Fibroblast of skin of back (primary cell): ENCODE data around the gene SEC11C. TPM values are rescaled to one million over a fixed set of nuclear protein-coding genes. Genes with fewer than 3 reads are reported as not detected.
A peak's percentile ranks its signal among the peaks of the same experiment; 100 is the strongest.
"Not testable (repeated sequence)": the region's sequence is repeated elsewhere in the genome, so short reads cannot be mapped to it uniquely, and the experiment has no call there.

Experiments
- DNase-seq: peaks from one replicate; pipeline ENCODE4 v3.0.0-alpha.2; 2013
- polyA plus RNA-seq, 2 experiments: library from polyadenylated mRNA; unstranded; fragments of 120-200 nt; gene quantifications; one replicate each; pipeline ENCODE4 v1.2.1, GENCODE V29; 2013; ENCODE audit not compliant: insufficient read length in 2 of 2

The SEC11C gene
- polyA plus RNA-seq (2013, experiment 1 of 2; ENCODE audit: insufficient read length): 36.5 TPM
- polyA plus RNA-seq (2013, experiment 2 of 2; ENCODE audit: insufficient read length): 20.5 TPM

DNA sequence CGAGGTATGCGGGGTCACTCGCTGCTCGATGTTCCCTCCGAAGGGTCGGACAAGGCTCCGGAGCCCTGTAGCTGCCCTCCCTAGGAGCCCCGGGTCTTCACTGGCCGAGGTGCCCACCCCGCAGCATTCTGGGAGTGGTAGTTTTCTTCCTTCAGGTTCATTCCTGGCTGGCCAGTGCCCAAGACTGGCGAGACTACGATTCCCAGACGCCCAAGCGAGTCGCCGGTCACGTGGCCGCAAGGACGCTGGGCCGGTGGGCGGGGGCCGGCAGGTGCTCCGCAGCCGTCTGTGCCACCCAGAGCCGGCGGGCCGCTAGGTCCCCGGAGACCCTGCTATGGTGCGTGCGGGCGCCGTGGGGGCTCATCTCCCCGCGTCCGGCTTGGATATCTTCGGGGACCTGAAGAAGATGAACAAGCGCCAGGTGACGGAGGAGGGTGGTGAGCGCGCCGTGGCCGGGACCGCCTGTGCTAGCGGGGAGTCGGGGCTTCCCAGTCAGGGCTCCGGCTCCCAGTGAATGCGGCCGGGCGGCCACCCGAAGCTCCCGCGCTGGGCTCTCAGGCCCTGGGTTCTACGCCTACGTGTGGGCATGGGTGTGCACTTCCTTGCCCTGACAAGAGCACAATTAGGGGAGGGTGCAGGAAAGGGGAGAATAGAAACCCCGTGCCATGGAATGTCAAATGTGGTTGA is at the start of gene SEC11C:
SEC11C (plus strand) TSS at position 270 of the 687 bp plus-strand sequence; CDS start at position 335, 65 bp downstream.
- DNase-seq: peak; percentile 97

DNA sequence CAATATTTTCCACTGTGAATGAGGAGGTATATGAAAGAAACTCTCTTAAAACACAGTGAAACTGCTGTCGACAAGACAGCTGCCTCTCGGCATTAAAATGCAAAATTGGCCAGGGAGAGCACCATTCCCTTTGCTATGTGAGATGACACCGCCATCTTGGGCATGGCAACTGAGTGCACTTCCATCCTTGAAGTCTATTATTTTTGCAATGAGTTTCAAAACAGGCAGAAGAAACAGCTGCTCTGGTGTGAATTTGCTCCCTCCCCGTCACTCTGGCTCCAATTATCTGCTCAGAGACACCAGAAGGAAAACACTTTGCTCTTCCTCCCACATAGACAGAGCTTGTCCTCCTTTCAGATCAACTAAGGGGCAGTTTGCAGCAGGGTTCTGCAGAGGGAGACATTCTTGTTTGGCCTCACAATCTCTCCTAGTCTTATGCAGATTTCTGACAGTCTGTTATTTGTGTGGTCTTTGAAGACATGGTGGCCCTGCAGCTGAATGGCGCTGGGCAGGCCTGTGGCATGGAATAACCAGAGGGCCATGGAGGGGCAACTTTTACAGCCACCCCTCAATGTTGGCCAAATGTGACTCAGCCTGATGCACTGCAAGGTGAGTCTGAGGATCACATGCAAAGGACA is 48.6 kb upstream of the SEC11C start:
- DNase-seq: no peak

DNA sequence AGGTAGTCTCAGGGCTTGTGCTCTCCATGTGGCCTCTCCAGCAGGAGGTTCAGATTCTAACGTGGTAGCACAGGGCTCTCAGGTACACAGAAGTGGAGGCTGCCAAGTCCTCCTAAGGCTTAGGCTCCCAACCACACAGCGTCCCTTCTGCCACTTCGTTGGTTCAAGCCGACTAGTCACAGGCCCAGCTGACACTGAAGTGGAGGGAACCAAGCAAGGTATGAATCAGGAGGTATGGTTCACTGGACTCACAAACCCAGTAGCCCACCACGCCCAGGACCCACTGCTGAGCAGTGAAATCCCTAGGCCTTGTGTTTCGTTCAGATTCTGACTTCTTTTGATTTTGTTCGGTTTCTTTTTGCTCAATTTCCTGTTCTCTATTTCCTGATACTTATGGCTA is 46.0 kb upstream of the SEC11C start:
- no peak for DNase-seq

DNA sequence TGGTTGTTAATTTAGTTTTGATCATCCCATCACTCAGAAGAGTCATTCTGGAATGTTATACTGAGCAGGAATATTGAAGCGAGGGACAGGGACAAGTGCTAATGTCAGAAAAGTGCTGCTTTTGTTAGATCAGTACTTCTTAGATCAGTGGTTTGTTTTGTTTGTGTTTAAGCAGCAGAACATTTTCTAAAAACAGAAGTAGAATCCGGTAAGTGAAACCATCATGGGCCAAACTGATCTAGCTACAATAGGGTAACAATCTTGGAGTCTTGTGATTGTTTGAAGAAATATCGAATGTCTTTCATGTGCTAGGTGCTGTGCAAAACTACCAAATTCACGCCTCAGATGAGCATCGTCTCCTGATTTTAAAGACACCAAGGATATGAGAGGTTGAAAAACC is 45.1 kb upstream of the SEC11C start:
- no peak for DNase-seq

DNA sequence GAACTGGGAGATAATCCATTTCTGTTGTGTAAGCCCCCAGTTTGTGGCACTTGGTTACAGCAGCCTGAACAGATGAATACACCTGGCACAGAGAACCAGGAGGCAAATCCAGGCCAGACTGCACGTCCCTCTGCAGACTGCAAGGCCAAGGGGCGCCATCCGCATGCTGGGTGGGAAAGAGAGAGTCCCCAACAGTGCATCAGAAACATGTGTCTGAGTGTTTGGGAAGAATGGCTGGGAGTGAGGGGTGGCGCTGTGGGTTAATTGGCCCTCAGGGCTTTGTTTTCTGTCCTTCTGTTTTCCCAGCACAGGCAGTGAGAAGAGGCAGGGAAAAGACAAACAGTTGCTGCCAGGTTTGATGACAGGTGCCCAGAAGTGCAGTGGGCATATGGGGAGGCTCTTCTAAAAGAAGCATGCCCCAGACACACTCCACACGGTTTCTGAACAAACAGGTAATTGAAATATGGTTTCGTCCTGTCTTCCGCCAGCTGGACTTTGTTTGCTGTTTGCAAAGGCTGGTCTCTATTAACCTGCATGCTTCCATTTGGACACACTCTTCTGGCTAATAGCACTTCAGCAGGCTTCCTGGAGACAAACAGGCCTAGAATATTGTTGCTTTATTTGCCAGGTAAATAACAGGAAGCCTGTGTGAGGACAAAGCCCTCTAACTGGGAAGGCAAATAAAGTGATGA is 43.4 kb upstream of the SEC11C start:
- no peak for DNase-seq

DNA sequence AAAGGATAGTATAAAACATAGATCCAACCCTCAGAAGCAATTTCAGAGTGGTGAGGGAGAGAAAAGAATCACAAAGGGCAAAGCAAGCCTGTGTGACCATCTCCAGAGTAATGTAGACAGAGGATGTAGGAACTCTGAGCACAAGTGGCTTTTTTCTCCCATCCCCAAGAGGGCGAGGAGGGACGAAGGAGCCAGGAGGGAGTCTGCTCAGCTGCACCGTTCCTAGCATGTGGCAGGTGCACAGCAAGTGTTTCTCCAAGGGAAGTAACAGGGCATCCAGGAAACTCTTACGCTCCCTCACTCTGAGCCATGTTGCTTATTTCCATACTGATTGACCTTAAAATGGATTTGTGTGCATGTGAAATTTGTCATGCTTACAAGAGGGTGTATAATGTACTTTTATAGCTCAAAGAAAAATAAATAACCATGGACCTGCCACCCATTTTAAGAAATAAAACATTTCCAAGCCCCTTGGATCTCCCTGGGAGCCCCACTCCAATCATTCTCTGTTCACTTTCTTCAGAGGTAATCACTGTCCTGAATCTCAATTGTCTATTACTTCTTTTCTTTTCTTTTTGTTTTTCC is 37.8 kb upstream of the SEC11C start:
- no peak for DNase-seq

DNA sequence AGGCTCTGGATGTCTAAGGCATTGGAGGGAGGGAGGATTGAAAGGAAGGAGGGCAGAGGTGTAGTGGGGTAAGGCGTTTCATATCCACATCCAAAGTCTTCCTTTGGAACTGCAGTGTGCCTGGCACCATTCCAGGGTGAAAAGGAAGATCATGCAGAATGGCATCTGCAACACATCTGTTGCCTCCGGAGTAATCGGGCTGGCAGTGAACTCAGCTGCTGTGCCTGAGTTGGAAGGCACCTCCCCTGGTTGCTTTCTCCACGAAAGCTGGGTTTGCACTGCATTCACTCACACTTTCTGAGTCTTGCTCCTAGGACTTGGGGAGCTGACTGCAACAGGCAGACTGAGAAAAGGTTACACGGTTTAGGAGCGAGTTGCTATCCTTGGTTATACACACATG is 30.3 kb upstream of the SEC11C start:
- DNase-seq: peak; percentile 8

DNA sequence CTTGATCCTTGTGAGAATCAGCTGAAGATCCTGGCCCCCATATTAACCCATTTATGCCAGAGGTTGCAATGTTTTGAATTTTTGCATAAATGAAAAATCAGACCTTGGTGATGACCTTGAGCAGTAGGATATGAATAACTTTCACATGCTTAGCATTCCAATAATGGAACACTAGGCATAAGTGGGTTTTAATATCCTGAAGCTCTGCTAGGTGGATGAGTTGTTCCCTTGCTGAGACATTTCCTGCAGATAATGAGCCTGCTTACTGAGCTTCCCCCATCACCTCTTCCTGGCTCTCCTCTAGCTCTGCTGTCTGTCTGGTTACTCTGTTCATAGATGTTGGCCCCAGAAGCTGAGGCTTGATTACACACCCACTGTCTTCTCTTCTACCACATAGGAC is 25.5 kb upstream of the SEC11C start:
- DNase-seq: peak; percentile 5

DNA sequence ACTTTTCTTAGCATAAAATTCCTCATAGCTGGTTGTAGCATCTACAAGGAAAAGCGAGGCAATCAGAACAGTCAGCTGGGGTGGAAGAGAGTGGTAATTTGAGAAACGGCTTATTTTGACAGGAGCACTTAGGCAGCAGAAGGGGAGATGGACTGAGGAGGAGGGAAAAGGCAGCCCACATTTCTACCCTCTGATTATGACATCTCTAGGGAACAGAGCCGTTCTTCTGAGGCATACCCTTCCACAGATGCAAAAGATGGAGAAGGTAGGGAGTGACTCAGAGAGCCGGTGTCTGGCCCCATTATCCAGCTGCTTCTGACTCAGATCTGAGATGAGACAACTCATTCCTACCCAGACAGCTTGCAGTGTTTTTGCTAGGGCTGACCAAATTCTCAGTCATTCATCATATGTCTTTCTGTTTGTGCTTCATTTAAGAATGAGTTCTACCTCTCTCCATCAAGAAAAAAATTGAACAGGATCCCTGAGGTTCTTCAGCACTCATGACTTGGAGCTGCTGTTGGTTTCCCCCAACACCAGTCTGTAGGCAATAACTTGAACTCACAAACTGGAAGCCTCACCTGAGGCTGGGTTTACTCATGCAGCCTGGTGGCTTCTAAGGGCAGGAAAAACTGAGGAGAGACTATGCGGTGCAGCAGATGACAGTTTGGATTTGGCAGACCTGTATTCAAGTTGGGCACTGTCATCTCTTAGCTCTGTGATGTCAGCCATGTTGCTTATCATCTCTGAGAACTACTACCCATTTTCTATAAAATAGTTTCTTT is 15.9 kb upstream of the SEC11C start:
- DNase-seq: peak; percentile 96

DNA sequence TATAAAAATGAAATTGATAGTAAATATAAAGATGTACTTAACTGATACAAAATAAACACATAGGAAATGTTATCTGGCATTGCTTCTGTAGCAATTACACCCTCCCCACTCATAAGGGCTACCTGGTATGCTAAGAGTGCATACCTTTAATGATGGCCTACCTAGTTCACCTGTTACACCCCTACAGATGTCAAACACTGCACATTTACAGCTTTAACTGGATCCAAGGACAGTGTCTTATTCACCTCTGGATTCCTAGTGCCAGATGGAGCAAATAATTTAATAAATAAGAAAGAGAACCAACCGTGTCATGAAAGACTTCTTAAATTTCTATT is 15.3 kb upstream of the SEC11C start:
- DNase-seq: no peak

DNA sequence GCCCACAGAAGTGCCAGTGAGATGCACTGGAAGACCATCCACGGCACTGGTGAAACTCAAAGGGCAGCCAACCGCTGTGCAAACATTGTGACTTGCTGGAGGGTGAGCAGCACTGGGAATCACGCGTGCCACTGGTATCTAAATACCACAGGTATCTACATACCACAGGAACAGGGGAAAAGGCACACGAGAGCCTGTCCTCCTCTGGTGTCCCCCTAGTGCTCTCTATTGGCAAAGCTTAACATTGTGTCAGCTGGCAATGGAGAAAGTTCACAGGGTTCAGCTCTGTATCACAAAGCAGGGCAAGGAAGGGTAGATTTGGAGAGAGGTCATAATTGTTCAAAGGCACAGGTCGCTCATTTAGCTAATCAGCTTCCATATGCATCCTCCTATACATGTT is 12.6 kb upstream of the SEC11C start:
- DNase-seq: no peak

DNA sequence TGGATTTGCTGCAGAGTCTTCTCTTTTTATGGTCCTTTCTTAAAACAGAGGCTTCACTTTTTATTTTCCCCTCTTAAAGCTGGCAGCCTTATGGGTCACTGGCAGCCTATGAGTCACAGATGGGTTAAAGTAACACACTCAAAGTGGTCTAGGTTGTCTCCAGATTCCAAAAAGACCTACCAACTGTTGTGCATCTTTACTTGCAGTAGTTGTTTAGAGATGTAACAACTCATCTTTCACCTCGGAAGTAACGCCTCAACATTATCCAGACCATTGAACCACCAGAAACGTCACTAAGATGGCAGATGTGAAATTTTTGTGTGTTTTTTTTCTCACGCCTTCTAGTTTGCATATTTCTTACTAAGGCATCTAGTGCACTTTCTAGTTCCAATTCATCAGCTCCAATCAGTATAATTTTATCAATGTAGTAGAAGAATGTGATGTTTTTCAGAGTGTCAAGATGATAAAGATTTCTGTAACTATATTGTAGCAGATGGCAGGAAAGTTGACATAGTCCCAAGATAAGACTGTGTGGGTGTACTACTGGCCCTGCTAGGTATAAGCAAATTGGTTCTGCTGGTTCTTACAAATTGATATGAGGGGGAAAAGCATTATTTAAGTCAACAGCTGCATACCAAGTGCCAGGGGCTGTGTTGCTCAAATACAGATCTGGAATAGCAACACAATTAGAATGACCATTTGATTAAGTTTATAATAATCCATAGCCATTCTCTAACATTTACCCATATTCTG is 9.6 kb upstream of the SEC11C start:
- no peak for DNase-seq

DNA sequence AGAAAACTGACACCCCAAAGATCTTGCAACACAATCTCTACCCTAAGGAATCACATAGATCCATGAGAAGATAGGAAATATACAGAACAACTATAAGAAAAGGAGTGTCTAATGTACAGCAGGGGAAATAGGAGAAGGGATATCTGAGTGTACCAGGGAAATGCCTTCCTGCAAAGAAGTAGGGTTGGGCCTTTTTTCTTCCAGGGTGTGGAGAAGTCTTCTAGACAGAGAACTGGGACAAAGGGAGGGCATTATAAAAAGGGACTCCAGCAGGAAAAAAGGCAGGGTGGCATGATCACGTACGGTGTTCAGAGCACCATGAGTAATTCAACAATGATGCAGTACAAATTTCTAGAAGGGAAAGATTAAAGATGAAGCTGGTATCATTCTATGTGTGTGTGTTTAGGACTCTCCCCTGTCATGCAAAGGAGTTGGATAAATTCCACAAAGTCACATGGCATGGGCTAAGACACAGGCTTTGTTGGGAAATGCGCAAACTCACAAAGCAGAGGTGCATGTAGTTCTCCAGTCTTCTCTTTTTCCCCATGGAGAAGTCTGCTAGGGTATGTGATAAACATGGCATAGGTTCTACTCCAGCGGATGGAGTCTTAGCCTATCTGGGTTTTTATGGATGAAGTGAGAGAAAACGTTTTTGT is 6.7 kb upstream of the SEC11C start:
- no peak for DNase-seq

DNA sequence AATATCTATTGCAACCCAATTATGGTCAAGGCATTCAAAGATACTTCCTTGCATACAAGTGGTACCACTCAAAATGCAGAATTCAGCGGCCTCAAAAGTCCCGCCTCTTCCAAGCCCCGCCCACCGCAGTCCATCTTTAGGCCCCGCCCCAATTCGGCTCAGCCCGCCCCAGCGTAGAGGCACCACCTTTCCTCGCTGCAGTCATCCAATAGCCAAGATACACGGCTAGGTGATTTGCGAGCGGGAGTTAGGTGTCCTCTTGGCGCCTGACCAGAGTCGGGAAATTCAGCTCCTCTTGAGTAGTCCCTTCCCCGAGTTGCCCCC is 431 bp upstream of the SEC11C start:
- peak; percentile 86 for DNase-seq

DNA sequence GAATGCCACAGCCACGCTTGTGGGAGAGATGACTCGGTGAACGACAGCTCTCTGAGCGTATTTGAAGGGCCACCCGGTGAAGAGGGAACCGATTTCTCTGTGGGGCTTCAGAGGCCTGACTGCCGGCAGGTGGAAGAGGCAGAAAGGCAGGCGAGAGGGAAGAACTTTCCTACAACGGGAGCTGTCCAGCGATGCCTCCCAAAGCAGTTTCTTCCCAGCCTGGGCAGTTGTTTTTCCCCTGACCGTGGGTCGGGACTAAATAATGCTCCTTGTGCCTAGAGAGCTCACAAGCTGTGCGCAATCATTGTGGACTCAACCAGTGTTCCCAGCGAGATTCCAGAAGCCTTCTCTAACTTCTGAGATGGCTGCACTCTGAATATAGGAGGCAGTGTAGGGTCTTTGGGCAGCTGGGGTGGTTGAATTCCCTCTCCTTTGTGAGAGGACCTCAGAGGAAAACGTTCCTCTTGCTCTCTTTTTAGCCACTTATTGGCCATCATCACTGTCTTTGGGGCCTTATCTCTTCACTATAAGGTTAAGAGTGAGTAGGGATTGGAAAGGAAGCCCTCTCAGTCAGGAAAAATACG is 710 bp downstream of the SEC11C start:
- peak; percentile 47 for DNase-seq

DNA sequence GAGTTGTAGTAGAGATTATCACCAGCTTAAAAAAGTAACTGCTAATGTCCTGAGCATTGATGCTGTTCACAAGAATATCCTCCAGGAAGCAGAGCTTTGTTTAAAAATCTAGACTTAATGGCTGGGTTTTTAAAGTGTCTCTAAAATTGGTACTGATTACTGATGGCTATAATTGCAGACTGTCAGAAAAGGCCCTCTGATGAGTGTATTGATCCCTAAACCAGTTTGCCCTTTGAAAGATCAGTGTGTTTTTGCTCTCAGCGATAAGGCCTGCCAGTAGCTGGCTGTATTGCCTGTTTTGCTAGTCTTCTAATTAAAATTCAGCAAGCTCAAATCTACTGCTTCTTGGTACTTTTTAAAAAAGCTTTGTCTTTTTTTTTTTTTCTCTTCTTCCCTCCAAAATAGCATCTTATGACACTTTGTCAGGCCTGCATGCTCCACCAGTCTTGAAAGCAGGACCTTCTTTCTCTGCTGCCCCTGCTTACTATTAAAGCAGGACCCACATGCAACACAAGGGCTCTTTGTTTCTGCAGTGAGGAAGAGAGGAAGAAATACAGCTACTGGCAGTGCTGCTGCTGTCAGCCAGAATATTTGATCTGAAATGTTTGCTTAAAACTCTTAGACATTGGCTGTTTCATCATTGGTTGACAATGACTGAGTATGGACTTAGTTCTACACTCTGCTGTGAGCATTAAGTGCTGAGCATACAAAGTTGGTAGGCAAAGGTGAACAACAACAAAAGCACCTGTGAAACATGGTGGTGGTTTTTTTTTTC is 1.8 kb downstream of the SEC11C start:
- no peak for DNase-seq

DNA sequence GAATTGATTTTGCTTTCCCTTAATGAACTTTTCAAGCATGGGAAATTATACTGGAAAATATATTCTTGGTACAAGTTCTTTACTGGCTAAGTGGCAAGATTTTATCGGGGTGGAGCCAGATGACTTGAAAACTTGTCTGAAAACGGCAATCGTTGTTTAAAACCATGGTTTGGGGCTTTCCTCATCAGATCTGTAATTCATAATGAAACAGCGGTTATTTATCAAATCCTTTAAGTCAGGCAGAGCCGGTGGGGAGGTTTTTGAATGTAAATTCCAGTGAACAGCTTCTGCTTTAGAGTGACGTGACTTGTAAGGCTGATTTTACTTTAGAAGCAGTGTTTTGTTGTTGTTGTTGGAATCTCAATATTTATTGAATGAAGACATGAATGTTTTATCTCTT is 2.6 kb downstream of the SEC11C start:
- DNase-seq: no peak

DNA sequence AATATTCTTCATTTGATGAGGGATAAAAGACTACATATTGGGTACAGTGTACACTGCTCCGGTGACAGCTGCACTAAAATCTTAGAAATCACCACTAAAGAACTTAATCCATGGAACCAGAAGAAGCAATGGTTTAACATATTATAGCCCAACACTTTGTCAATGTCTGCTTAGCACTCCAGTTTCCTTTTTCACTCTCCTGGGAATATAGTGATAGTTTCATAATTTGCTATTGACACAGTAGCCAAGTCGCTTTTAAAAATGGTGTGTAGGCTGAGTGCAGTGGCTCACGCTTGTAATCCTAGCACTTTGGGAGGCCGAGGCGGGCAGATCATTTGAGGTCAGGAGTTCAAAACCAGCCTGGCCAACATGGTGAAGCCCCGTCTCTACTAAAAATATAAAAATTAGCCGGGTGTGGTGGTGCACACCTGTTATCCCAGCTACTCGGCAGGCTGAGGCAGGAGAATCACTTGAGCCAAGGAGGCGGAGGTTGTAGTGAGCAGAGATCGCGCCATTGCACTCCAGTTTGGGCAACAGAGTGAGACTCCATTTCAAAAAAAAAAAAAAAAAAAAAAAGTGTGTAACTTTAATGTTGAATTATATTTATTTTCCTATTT is 3.2 kb downstream of the SEC11C start:
- not testable (repeated sequence) for DNase-seq

DNA sequence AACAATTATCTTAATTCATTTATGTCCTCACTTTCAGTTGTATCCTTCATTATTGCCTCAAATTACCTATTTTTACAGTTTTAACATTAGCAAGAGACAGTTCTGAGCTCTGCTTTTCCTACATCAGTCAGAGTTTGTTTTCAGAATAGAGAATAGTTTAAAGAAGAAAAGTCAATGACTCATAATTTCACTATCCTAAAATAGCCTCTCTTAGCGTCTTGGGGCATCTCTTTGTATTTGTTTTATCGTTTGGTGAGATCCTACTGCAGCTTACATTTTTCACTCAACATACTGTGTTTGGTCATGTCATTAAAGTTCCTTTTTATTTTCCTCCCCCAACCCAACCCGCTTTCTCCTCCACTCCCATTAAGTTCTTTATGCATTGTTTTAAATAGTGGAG is 3.8 kb downstream of the SEC11C start:
- peak; percentile 65 for DNase-seq

DNA sequence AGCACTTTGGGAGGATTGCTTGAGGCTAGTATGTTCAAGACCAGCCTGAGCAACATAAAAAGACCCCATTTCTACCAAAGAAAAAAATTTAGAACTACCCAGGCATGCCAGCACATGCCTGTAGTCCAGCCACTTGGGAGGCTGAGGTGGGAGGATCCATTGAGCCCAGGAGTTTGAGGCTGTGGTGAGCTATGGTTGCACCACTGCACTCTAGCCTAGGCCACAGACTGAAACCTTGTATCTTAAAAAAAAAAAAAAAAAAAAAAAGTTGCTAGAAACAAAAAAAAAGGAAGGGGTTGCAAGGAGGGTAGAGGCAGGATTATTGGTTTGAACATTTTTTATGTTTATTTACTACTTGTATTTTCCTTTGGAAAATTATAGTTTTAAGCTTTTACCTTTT is 4.8 kb downstream of the SEC11C start:
- DNase-seq: no peak
